Measurements from ENCODE around the gene PHF19.

PHF19 gene

DNA sequence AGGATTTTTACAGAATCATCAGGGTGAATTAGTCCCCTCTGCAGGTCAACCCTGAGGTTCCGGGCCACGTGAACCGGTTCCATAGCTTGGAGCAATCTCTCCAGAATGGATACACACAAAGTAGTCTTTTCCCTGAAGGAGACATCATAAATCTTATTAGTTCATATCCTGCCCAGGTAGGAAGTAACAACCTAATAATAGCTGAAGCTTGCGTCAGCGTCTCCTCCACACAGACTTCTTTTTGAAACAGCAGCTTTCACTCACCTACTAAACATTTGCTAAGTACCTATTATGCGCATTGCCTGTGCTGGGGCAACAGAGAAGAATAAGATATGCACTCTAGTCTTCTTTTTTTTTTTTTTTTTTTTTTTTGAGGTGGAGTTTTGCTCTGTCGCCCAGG is 43.7 kb downstream of the PHF19 start:
- no peak overlapping the region for H3K4me3 ChIP-seq (ENCODE audit: low read depth, low read length)
- TF ChIP-seq, protein P1, sequence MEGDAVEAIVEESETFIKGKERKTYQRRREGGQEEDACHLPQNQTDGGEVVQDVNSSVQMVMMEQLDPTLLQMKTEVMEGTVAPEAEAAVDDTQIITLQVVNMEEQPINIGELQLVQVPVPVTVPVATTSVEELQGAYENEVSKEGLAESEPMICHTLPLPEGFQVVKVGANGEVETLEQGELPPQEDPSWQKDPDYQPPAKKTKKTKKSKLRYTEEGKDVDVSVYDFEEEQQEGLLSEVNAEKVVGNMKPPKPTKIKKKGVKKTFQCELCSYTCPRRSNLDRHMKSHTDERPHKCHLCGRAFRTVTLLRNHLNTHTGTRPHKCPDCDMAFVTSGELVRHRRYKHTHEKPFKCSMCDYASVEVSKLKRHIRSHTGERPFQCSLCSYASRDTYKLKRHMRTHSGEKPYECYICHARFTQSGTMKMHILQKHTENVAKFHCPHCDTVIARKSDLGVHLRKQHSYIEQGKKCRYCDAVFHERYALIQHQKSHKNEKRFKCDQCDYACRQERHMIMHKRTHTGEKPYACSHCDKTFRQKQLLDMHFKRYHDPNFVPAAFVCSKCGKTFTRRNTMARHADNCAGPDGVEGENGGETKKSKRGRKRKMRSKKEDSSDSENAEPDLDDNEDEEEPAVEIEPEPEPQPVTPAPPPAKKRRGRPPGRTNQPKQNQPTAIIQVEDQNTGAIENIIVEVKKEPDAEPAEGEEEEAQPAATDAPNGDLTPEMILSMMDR (IDR thresholded peaks at IDR 0.05; ENCODE audit: insufficient read depth, low read depth, low read length, missing control alignments) = no peak

GRCh38 chr9:120832807-120833206 is 44.2 kb downstream of the PHF19 start:
- TF ChIP-seq, protein P1 (IDR thresholded peaks at IDR 0.05; ENCODE audit: insufficient read depth, low read depth, low read length, missing control alignments) = no peak
- no peak for DNase-seq (ENCODE audit: low read depth)
- no peak overlapping the region for H3K4me3 ChIP-seq (ENCODE audit: low read depth, low read length)

More for the DNA sequence above, 43.7 kb downstream of the PHF19 start:
- DNase-seq (ENCODE audit: low read depth) = no peak

DNA sequence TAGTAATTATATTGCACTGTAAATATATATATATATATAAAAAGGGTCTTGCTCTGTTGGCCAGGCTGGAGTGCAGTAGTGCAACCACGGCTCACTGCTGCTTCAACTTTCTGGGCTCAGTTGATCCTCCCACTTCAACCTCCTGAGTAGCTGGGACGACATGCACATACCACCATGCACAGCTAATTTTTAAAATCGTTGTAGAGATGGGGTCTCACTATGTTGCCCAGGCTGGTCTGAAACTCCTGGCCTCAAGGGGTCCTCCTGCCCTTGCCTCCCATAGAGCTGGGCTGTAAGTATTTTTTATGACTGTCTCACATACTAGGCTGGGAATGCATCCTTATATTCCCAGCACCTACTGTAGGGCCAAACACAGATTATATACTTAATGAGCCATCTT is 46.1 kb downstream of the PHF19 start:
- TF ChIP-seq, protein P1 (IDR thresholded peaks at IDR 0.05; ENCODE audit: insufficient read depth, low read depth, low read length, missing control alignments) = no peak
- no peak for DNase-seq (ENCODE audit: low read depth)
- H3K4me3 ChIP-seq (ENCODE audit: low read depth, low read length) = no peak overlapping the region

- DNase-seq (ENCODE audit: low read depth) = no peak
- no peak overlapping the region for H3K4me3 ChIP-seq (ENCODE audit: low read depth, low read length)
These were observed 46.8 kb downstream of the PHF19 start for GRCh38 chr9:120830151-120830550.

DNA sequence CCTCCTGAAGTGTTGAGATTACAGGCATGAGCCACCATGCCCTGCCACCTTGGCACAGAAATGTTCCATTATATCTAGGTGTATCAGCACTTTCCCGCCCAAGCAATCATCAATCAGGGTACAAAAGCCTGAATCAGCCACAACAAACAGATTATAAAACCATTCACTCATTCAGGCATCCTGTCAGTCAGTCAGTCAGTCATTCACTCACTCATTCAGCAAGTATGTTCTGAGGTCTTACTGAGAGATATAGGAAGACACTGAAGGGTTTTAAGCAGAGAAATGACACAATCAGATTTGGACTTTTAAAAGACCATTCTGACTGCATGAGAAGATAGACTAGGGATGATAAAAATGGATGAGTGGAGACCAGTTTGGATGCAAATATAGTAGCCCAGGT is 47.3 kb downstream of the PHF19 start:
- DNase-seq (ENCODE audit: low read depth) = no peak
- no peak overlapping the region for H3K4me3 ChIP-seq (ENCODE audit: low read depth, low read length)
- TF ChIP-seq, protein P1 (IDR thresholded peaks at IDR 0.05; ENCODE audit: insufficient read depth, low read depth, low read length, missing control alignments) = no peak

More at GRCh38 chr9:120830151-120830550, 46.8 kb downstream of the PHF19 start:
- TF ChIP-seq, protein P1 (IDR thresholded peaks at IDR 0.05; ENCODE audit: insufficient read depth, low read depth, low read length, missing control alignments) = no peak

- DNase-seq (ENCODE audit: low read depth) = no peak
- TF ChIP-seq, protein P1 (IDR thresholded peaks at IDR 0.05; ENCODE audit: insufficient read depth, low read depth, low read length, missing control alignments) = no peak
- no peak overlapping the region for H3K4me3 ChIP-seq (ENCODE audit: low read depth, low read length)
These were observed 56.9 kb downstream of the PHF19 start for GRCh38 chr9:120820095-120820494.

DNA sequence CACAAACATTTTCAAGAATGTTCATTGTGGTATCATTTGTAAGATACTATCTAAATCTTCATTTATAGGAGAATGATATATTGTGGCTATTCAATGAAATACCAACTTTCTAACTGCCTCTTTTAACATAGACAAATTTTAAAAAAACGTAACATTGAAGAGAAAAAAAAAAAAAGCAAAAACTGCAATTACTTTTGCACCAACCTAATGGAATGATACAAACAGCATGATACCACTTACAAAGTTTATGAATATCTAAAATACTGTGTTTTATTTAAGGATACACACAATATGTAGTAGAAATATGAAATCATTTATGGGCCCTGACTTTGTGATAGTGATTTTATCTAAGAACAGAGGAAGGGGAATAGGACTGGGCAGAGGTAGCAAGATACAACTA is 58.4 kb downstream of the PHF19 start:
- DNase-seq (ENCODE audit: low read depth) = no peak
- TF ChIP-seq, protein P1 (IDR thresholded peaks at IDR 0.05; ENCODE audit: insufficient read depth, low read depth, low read length, missing control alignments) = no peak
- no peak overlapping the region for H3K4me3 ChIP-seq (ENCODE audit: low read depth, low read length)
